Tibial nerve (tissue), 4 donors: ENCODE measurements around the gene PNMA1. TPM values are rescaled to one million over a fixed set of nuclear protein-coding genes. Genes with fewer than 3 reads are reported as not detected.
A peak's percentile ranks its signal among the peaks of the same experiment; 100 is the strongest.

Experiments
- DNase-seq, 2 donors: peaks; one replicate each; pipeline ENCODE4 v3.0.0-alpha.2; 2019; ENCODE audit warnings: low spot score in 2 of 2
- H3K27ac ChIP-seq, 4 donors: fragments of 200-600 bp; sonication (generic) in 3 of 4; one replicate each; pipeline ENCODE4 v1.5.1; 2017 to 2019; ENCODE audit warnings: mild to moderate bottlenecking in 1 of 4
- H3K27me3 ChIP-seq, 2 donors: fragments of 200-600 bp; sonication (generic) in 1 of 2; one replicate each; pipeline versions ENCODE4 v1.5.1 to v1.6.0; 2017 to 2019
- H3K36me3 ChIP-seq, 3 donors: fragments of 200-600 bp; sonication (generic); one replicate each; pipeline ENCODE4 v1.5.1; 2018 to 2019
- H3K4me1 ChIP-seq, 4 donors: fragments of 200-600 bp; sonication (generic) in 3 of 4; one replicate each; pipeline ENCODE4 v1.5.1; 2017 to 2019
- H3K4me3 ChIP-seq, 4 donors: fragments of 200-600 bp; sonication (generic) in 3 of 4; one replicate each; pipeline ENCODE4 v1.5.1; 2017 to 2019; ENCODE audit warnings: mild to moderate bottlenecking in 1 of 4, moderate library complexity in 1 of 4
- H3K9me3 ChIP-seq, 4 donors: fragments of 200-600 bp; sonication (generic) in 3 of 4; one replicate each; pipeline ENCODE4 v1.5.1; 2017 to 2019
- EP300 ChIP-seq, 2 donors: sonication (generic); formaldehyde crosslinking; IDR thresholded peaks; one replicate each; pipeline ENCODE4 v1.6.1; 2017; ENCODE audit warnings: antibody characterized with exemption in 2 of 2, mild to moderate bottlenecking in 1 of 2
- POLR2A ChIP-seq, 2 donors: fragments of 450-650 bp; IDR thresholded peaks; one replicate each; pipeline ENCODE4 v1.6.1; 2017; ENCODE audit warnings: antibody characterized with exemption in 2 of 2, mild to moderate bottlenecking in 2 of 2, moderate library complexity in 2 of 2
- WGBS, 2 donors: methylation state at CpG; one replicate each; pipeline ENCODE4 v1.1.5; 2018; 5-methylcytosine and 5-hydroxymethylcytosine counted together
- total RNA-seq, 4 donors: library from RNA; depleted of rRNA; stranded (reverse); fragments of >200 nt; gene quantifications; one replicate each; pipeline ENCODE4 v1.1.0, GENCODE V29; 2016
- TF ChIP-seq, protein P1 (sequence below), 5 experiments: fragments of 200-600 bp in 3 of 5; fragments of 450-650 bp in 2 of 5; sonication (generic) in 3 of 5; IDR thresholded peaks; one replicate each; pipeline ENCODE4 v1.5.1; 2016 to 2019; ENCODE audit warnings: antibody characterized with exemption in 5 of 5, mild to moderate bottlenecking in 3 of 5, moderate library complexity in 2 of 5

The PNMA1 gene
- total RNA-seq, 4 donors from 2014 or later = 21.2 to 43.5 (median 34.2) TPM

DNA sequence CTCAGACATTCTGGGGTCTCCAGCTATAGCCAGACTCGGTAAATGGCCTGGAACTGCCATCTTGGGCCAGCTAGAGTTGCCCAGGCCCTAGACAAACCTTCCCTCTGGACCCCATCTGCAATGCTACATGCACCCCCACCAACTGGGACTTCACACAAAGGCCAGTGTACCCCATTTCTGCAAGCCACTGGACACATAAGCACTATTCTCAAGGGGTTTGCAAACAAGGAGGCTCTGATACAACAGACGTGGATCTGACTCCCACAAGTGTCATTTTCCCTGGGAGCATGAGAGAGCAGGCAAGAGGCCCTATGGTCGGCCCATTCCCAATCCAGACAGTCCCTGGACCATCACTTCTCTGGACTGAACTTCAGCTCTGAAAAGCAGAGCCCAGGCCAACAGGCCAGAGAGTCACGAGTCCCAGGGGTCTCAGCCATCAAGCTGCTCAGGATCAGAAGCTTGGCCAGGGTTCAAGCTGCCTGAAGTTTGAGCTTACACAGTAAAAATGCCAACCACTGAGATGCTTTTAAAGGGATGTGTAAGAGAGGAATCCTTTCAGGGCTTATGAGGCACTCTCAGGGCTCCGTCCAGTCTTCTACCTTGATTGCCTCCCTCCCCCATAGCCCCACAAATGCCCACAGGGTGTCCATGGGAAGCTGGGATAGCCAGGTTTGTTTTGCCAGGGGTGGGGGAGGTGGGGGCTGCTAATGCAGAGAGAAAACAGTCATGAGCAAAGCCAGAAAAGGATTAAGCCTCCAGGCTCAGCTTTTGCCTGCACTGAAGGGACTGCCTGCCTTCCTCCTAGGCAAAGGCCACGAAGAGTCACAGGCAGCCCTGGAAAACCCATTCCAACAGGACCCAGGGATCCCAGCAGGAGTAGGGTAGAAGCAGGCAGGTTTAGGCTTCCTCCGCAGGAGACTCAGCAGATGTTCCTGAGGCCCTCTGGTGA is 31.7 kb upstream of the PNMA1 start:
- Histone ChIP-seq H3K4me3 (no peak overlapping the region), H3K9me3 (no peaks in the 10 kb centered on the region), H3K27ac (peak overlapping the region; percentile 0 to 99 (median 84)), H3K27me3 (no peaks in the 10 kb centered on the region), H3K36me3 (no peaks in the 10 kb centered on the region), H3K4me1 (peaks cover 0 to 100% (median 99%) of the 10 kb centered on the region in 4 donors)
- DNase-seq = no peak
- TF ChIP-seq, protein P1, sequence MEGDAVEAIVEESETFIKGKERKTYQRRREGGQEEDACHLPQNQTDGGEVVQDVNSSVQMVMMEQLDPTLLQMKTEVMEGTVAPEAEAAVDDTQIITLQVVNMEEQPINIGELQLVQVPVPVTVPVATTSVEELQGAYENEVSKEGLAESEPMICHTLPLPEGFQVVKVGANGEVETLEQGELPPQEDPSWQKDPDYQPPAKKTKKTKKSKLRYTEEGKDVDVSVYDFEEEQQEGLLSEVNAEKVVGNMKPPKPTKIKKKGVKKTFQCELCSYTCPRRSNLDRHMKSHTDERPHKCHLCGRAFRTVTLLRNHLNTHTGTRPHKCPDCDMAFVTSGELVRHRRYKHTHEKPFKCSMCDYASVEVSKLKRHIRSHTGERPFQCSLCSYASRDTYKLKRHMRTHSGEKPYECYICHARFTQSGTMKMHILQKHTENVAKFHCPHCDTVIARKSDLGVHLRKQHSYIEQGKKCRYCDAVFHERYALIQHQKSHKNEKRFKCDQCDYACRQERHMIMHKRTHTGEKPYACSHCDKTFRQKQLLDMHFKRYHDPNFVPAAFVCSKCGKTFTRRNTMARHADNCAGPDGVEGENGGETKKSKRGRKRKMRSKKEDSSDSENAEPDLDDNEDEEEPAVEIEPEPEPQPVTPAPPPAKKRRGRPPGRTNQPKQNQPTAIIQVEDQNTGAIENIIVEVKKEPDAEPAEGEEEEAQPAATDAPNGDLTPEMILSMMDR (IDR thresholded peaks at IDR 0.05) = no peak
- TF ChIP-seq POLR2A (IDR thresholded peaks at IDR 0.05) (no peak), EP300 (IDR thresholded peaks at IDR 0.05) (no peak)
- WGBS, 2 donors = 49 to 59% methylated on average over 6 to 7 of the region's 7 CpGs

DNA sequence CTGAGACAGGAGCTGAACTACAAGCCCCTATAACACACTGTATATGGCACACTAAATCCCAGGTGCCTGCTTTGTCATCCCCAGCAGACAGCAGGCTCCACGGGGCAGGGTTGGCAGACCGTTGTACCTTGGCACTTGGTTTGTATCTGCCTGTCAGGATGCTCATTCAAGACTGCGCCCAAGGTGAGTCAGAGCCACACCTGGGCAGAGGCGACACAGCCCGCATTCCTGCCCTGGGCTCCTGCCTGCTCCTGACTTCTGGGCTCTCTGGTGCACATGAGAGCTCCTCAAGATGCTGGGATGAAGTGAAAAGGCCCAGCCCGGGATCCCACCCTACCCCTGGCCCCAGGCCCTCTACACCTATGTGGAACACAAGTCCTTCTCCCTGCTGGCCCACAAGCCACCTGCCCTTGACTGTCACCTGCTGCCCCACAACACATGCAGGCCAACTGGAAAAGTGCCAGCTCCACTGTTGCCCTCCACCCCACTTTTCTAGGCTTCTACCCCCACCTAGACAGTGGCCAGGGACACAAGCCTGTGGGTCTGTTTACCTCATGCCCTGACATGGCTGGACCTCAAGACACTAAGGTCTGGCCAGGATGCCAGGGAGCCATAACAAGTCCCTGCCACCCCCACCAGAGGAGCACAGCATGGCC is 30.8 kb upstream of the PNMA1 start:
- WGBS, 2 donors = 89% methylated on average over 3 to 4 of the region's 6 CpGs
- TF ChIP-seq EP300 (IDR thresholded peaks at IDR 0.05) (no peak), POLR2A (IDR thresholded peaks at IDR 0.05) (no peak)
- TF ChIP-seq, protein P1 (IDR thresholded peaks at IDR 0.05) = no peak
- Histone ChIP-seq H3K27me3 (no peaks in the 10 kb centered on the region), H3K4me1 (peaks cover 7 to 100% (median 99%) of the 10 kb centered on the region in 4 donors), H3K36me3 (no peaks in the 10 kb centered on the region), H3K4me3 (no peak overlapping the region), H3K9me3 (no peaks in the 10 kb centered on the region), H3K27ac (peak overlapping the region; percentile 0 to 99 (median 84))
- no peak for DNase-seq

DNA sequence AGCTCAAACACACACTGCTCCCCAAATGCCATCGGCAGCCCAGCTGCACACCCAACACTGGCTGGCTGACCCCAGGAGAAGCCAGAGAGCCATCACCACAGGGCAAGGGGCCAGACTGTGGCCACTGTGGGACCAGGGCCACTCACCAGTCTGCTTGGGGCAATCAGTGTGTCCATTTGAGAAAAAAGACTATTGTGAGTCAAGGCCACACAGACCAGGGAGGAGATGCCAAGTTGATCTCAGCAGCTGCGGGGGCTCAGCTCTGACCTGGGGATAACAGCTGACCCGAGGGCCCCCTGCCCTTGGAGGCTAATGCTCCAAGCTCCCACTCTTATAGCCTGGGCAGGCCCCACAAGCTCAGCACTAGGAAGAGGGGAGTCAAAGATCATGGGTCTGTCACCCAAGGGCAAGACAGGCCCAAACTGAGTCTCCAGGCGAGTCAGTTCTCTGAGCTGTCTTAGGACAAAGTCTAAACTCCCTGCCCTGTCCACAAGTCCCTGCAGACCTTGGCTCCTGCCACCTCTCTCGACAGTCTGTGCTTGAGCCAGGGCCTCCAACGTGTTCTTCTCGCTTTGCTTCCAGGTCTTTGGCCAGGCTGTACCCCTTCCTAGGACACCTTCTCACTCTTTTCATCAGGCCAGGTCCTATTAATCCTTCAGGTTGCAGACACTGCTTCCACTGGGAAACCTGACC is 30.1 kb upstream of the PNMA1 start:
- TF ChIP-seq, protein P1 (IDR thresholded peaks at IDR 0.05) = no peak
- no peak for TF ChIP-seq POLR2A (IDR thresholded peaks at IDR 0.05)
- no peak for TF ChIP-seq EP300 (IDR thresholded peaks at IDR 0.05)
- Histone ChIP-seq H3K27ac (peak overlapping the region in 3 of 4 donors; percentile 80 to 99 (median 87)), H3K4me1 (peaks cover 7 to 100% (median 98%) of the 10 kb centered on the region in 4 donors), H3K9me3 (no peaks in the 10 kb centered on the region), H3K36me3 (peaks cover 0 to 6% (median 0%) of the 10 kb centered on the region in 3 donors), H3K4me3 (no peak overlapping the region), H3K27me3 (no peaks in the 10 kb centered on the region)
- DNase-seq = no peak
- WGBS, 2 donors = 28 to 37% methylated on average over 7 of the region's 7 CpGs

DNA sequence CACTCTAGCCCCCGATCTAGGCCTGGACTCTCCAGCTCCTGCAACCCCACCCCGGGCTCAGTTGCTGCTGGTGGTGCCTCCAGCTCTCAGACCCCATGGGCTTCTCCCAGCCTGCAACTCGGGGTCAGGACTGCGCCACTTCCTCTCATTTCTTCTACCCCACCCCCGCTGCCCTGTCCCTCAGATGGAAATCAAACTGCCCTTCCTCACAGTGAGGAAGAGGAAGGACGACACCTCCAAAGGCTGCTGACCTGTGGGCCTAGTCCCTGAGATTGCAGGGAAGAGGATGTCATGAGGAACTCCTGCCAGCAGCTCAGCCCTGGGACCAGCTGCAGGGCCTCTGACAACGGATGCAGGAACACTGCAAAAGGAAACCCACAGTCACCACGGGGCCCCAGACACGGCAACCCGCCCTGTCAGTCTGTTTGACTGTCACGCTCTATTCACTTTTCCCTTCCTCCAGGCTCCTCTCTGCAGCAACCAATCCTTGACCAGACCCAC is 29.3 kb upstream of the PNMA1 start:
- Histone ChIP-seq H3K4me3 (no peak overlapping the region), H3K9me3 (no peaks in the 10 kb centered on the region), H3K27ac (peak overlapping the region; percentile 45 to 99 (median 84)), H3K4me1 (peaks cover 7 to 100% (median 95%) of the 10 kb centered on the region in 4 donors), H3K27me3 (no peaks in the 10 kb centered on the region), H3K36me3 (peaks cover 0 to 15% (median 7%) of the 10 kb centered on the region in 3 donors)
- DNase-seq = no peak
- 22 to 24% methylated on average over 11 of the region's 11 CpGs for WGBS, 2 donors
- TF ChIP-seq, protein P1 (IDR thresholded peaks at IDR 0.05) = no peak
- TF ChIP-seq EP300 (IDR thresholded peaks at IDR 0.05) = no peak
- no peak for TF ChIP-seq POLR2A (IDR thresholded peaks at IDR 0.05)
